ENCODE measurements around the gene TSGA10IP.

DNA sequence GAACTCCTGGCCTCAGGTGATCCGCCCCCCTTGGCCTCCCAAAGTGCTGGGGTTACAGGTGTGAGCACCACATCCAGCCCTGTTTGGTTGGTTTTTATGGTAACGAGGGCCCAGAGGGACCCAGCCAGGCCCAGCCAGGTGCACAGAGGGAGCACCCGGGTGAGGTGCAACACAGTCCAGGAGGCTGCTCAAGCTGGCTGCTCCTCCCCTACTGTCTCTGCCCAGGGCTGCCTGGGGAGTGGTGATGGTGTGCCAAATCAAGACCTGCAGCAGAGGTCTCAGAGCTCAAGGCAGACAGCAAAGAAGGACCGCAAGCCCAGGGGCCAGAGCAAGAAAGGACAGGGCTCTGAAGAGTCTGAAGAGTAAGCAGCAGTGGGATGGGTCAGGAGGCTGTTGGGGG lies 1.4 kb downstream of the TSGA10IP start:
- TF ChIP-seq, protein P1, sequence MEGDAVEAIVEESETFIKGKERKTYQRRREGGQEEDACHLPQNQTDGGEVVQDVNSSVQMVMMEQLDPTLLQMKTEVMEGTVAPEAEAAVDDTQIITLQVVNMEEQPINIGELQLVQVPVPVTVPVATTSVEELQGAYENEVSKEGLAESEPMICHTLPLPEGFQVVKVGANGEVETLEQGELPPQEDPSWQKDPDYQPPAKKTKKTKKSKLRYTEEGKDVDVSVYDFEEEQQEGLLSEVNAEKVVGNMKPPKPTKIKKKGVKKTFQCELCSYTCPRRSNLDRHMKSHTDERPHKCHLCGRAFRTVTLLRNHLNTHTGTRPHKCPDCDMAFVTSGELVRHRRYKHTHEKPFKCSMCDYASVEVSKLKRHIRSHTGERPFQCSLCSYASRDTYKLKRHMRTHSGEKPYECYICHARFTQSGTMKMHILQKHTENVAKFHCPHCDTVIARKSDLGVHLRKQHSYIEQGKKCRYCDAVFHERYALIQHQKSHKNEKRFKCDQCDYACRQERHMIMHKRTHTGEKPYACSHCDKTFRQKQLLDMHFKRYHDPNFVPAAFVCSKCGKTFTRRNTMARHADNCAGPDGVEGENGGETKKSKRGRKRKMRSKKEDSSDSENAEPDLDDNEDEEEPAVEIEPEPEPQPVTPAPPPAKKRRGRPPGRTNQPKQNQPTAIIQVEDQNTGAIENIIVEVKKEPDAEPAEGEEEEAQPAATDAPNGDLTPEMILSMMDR (IDR thresholded peaks at IDR 0.05 in 4 of 5, conservative IDR thresholded peaks at IDR 0.05 in 1 of 5), result no peak
- TF ChIP-seq POLR2A (IDR thresholded peaks at IDR 0.05), result no peak

Data from gastrocnemius medialis (tissue), 4 donors.